WTC11 (cell line): ENCODE measurements around the gene TBCEL. TPM values are rescaled to one million over a fixed set of nuclear protein-coding genes. Genes with fewer than 3 reads are reported as not detected.
"Not testable (repeated sequence)": the region's sequence is repeated elsewhere in the genome, so short reads cannot be mapped to it uniquely, and the experiment has no call there.

Experiments used
- ATAC-seq: fragments of 200-7000 bp; cut with Tn5 transposase; 2 replicates; pipeline ENCODE4 v1.10.0; 2021; ENCODE audit warnings: mild to moderate bottlenecking, moderate library complexity
- CTCF ChIA-PET: fragments of 300-600 bp; sonication (Branson Sonifier 250); formaldehyde crosslinking; loops from one replicate; lab custom pipeline; 2021; ENCODE audit warnings: antibody characterized with exemption; lab: Charles Lee
- POLR2A ChIA-PET: fragments of 350-600 bp; sonication (Branson Sonifier 250); formaldehyde crosslinking; loops from one replicate; lab custom pipeline; 2021; ENCODE audit warnings: antibody characterized with exemption; lab: Charles Lee
- DNase-seq: peaks from one replicate; pipeline ENCODE4 v3.0.0; 2021; ENCODE audit warnings: low spot score
- H3K27ac Mint-ChIP-seq: 2 replicates; pipeline ENCODE4 v1.8.0; 2021; ENCODE audit warnings: mixed read lengths
- H3K27me3 Mint-ChIP-seq: 2 replicates; pipeline ENCODE4 v1.8.0; 2021; ENCODE audit warnings: low read depth, mild to moderate bottlenecking, moderate library complexity, mixed read lengths
- H3K36me3 Mint-ChIP-seq: 2 replicates; pipeline ENCODE4 v1.8.0; 2021; ENCODE audit warnings: mixed read lengths
- H3K4me1 Mint-ChIP-seq: 2 replicates; pipeline ENCODE4 v1.8.0; 2022; ENCODE audit warnings: mixed read lengths
- H3K4me3 Mint-ChIP-seq: 2 replicates; pipeline ENCODE4 v1.8.0; 2021; ENCODE audit warnings: mild to moderate bottlenecking, moderate library complexity, mixed read lengths
- H3K9me3 Mint-ChIP-seq: 2 replicates; pipeline ENCODE4 v1.8.0; 2021; ENCODE audit warnings: mixed read lengths
- ATF3 ChIP-seq: sonication (generic); formaldehyde crosslinking; conservative IDR thresholded peaks from 2 replicates; pipeline ENCODE4 v1.8.1; 2022; ENCODE audit warnings: mild to moderate bottlenecking, missing genetic modification reagents
- EMX1 ChIP-seq: fragments of 250-450 bp; sonication (Bioruptor Pico); IDR thresholded peaks from 2 replicates; pipeline ENCODE4 v1.8.0; 2021; ENCODE audit warnings: mild to moderate bottlenecking
- ERG ChIP-seq: fragments of 250-450 bp; sonication (Bioruptor Pico); IDR thresholded peaks from 2 replicates; pipeline ENCODE4 v1.8.0; 2021; ENCODE audit warnings: mild to moderate bottlenecking
- FOXP1 ChIP-seq: sonication (generic); formaldehyde crosslinking; IDR thresholded peaks from 2 replicates; pipeline ENCODE4 v1.8.0; 2022; ENCODE audit warnings: missing genetic modification reagents, mild to moderate bottlenecking, moderate library complexity, borderline replicate concordance
- IRF1 ChIP-seq: sonication (generic); formaldehyde crosslinking; IDR thresholded peaks from 2 replicates; pipeline ENCODE4 v1.8.0; 2023; ENCODE audit warnings: missing genetic modification reagents
- NFATC4 ChIP-seq: fragments of 250-450 bp; sonication (Bioruptor Pico); IDR thresholded peaks from 2 replicates; pipeline ENCODE4 v1.9.0; 2021; ENCODE audit warnings: mild to moderate bottlenecking
- NFYB ChIP-seq: sonication (generic); formaldehyde crosslinking; conservative IDR thresholded peaks from 2 replicates; pipeline ENCODE4 v1.8.0; 2022; ENCODE audit warnings: low read depth, missing genetic modification reagents
- NR1H2 ChIP-seq: sonication (generic); formaldehyde crosslinking; IDR thresholded peaks from 2 replicates; pipeline ENCODE4 v1.9.0; 2021; ENCODE audit warnings: mild to moderate bottlenecking, moderate library complexity, missing genetic modification reagents
- NR3C1 ChIP-seq: sonication (generic); formaldehyde crosslinking; conservative IDR thresholded peaks from 2 replicates; pipeline ENCODE4 v1.8.1; 2023; ENCODE audit warnings: low read depth, mild to moderate bottlenecking, missing genetic modification reagents
- OVOL2 ChIP-seq: fragments of 250-450 bp; sonication (Bioruptor Pico); IDR thresholded peaks from 2 replicates; pipeline ENCODE4 v1.9.0; 2021; ENCODE audit warnings: mild to moderate bottlenecking, borderline replicate concordance
- PRRX2 ChIP-seq: fragments of 250-450 bp; sonication (Bioruptor Pico); IDR thresholded peaks from 2 replicates; pipeline ENCODE4 v1.8.0; 2021; ENCODE audit warnings: mild to moderate bottlenecking
- TEAD4 ChIP-seq: sonication (generic); formaldehyde crosslinking; IDR thresholded peaks from 2 replicates; pipeline ENCODE4 v1.8.0; 2022; ENCODE audit warnings: mild to moderate bottlenecking, missing genetic modification reagents
- USF2 ChIP-seq: sonication (generic); formaldehyde crosslinking; IDR thresholded peaks from 2 replicates; pipeline ENCODE4 v1.8.1; 2023; ENCODE audit warnings: mild to moderate bottlenecking, missing genetic modification reagents, moderate library complexity
- ZNF121 ChIP-seq: sonication (generic); formaldehyde crosslinking; IDR thresholded peaks from 2 replicates; pipeline ENCODE4 v1.8.0; 2023; ENCODE audit warnings: missing genetic modification reagents
- ZNF138 ChIP-seq: sonication (generic); formaldehyde crosslinking; conservative IDR thresholded peaks from 2 replicates; pipeline ENCODE4 v1.8.1; 2022; ENCODE audit warnings: mild to moderate bottlenecking, moderate library complexity, missing genetic modification reagents
- ZNF219 ChIP-seq: sonication (generic); formaldehyde crosslinking; IDR thresholded peaks from 2 replicates; pipeline ENCODE4 v1.8.0; 2023; ENCODE audit warnings: missing genetic modification reagents, mild to moderate bottlenecking, borderline replicate concordance
- ZNF232 ChIP-seq: sonication (generic); formaldehyde crosslinking; IDR thresholded peaks from 2 replicates; pipeline ENCODE4 v1.8.0; 2022; ENCODE audit warnings: mild to moderate bottlenecking, missing genetic modification reagents
- ZNF317 ChIP-seq: sonication (generic); formaldehyde crosslinking; IDR thresholded peaks from 2 replicates; pipeline ENCODE4 v1.8.1; 2023; ENCODE audit warnings: low read depth, mild to moderate bottlenecking, moderate library complexity, missing genetic modification reagents, borderline replicate concordance
- ZNF425 ChIP-seq: fragments of 250-450 bp; sonication (Bioruptor Pico); conservative IDR thresholded peaks from 2 replicates; pipeline ENCODE4 v1.9.0; 2021; ENCODE audit warnings: mild to moderate bottlenecking
- ZNF671 ChIP-seq: fragments of 250-450 bp; sonication (Bioruptor Pico); IDR thresholded peaks from 2 replicates; pipeline ENCODE4 v1.8.0; 2021; ENCODE audit warnings: mild to moderate bottlenecking
- total RNA-seq: library from RNA; stranded (reverse); gene quantifications from 3 replicates; pipeline ENCODE4 v1.2.3, GENCODE V29; 2021

Gene TBCEL
- total RNA-seq, 1 experiment from 2014 or later = 9.5 TPM

GRCh38 chr11:121031648-121032047 is 7.7 kb downstream of the TBCEL start:
- peak; percentile 95 for TF ChIP-seq ZNF121 (CRISPR knock-in tag)
- CTCF ChIA-PET = not testable (repeated sequence)

GRCh38 chr11:121032546-121032945 is 8.6 kb downstream of the TBCEL start:
- Mint-ChIP-seq H3K27ac (no peak overlapping the region), H3K4me3 (no peak overlapping the region), H3K36me3 (no peaks in the 10 kb centered on the region), H3K27me3 (no peaks in the 10 kb centered on the region), H3K9me3 (no peaks in the 10 kb centered on the region), H3K4me1 (peaks cover 17% of the 10 kb centered on the region)
- POLR2A ChIA-PET = no interaction called here
- no peak for ATAC-seq
- no peak for DNase-seq
- CTCF ChIA-PET = interaction anchor here (0.6 kb wide), 2 partner anchors 43 to 72 kb away, joined by 3 read pairs; no protein-coding TSS in a partner anchor
- TF ChIP-seq PRRX2 (CRISPR knock-in tag) = no peak
- TF ChIP-seq ZNF138 (CRISPR knock-in tag) = no peak
- TF ChIP-seq USF2 (CRISPR knock-in tag) = no peak

More at GRCh38 chr11:121031648-121032047, 7.7 kb downstream of the TBCEL start:
- H3K4me3 Mint-ChIP-seq, H3K36me3 Mint-ChIP-seq, H3K27me3 Mint-ChIP-seq, H3K27ac Mint-ChIP-seq, ATAC-seq, DNase-seq, POLR2A ChIA-PET, H3K9me3 Mint-ChIP-seq: not testable (repeated sequence)
- H3K4me1 Mint-ChIP-seq = peaks cover 17% of the 10 kb centered on the region

GRCh38 chr11:121033635-121034034 is 9.7 kb downstream of the TBCEL start:
- H3K36me3 Mint-ChIP-seq = no peaks in the 10 kb centered on the region
- POLR2A ChIA-PET = no interaction called here
- TF ChIP-seq NFYB (CRISPR knock-in tag) = no peak
- TF ChIP-seq TEAD4 (CRISPR knock-in tag) = no peak
- no peak for TF ChIP-seq EMX1 (CRISPR knock-in tag)
- no peak for TF ChIP-seq IRF1
- no peak for TF ChIP-seq FOXP1 (CRISPR knock-in tag)
- no peak for TF ChIP-seq OVOL2
- no peak for TF ChIP-seq ZNF671
- TF ChIP-seq NR1H2 (CRISPR knock-in tag) = no peak
- H3K27me3 Mint-ChIP-seq = no peaks in the 10 kb centered on the region
- peaks cover 23% of the 10 kb centered on the region for H3K4me1 Mint-ChIP-seq
- H3K27ac Mint-ChIP-seq = no peak overlapping the region
- ATAC-seq (no peak), DNase-seq (no peak)
- no peak overlapping the region for H3K4me3 Mint-ChIP-seq
- no peaks in the 10 kb centered on the region for H3K9me3 Mint-ChIP-seq
- CTCF ChIA-PET = interaction anchor here (1.5 to 2.0 kb wide), 2 partner anchors 71 to 119 kb away, joined by 6 to 7 read pairs; no protein-coding TSS in a partner anchor

GRCh38 chr11:121035169-121035755 is 11.4 kb downstream of the TBCEL start:
- Mint-ChIP-seq H3K4me1 (peaks cover 39% of the 10 kb centered on the region), H3K9me3 (no peaks in the 10 kb centered on the region)
- TF ChIP-seq ATF3 (no peak), NR3C1 (CRISPR knock-in tag) (no peak), ERG (CRISPR knock-in tag) (no peak), ZNF219 (CRISPR knock-in tag) (no peak), NFATC4 (CRISPR knock-in tag) (no peak), IRF1 (no peak), OVOL2 (no peak), ZNF232 (no peak), ZNF317 (CRISPR knock-in tag) (no peak), ZNF425 (CRISPR knock-in tag) (no peak)
- TF ChIP-seq, all 79 proteins: peak for 0
- DNase-seq (no peak), ATAC-seq (no peak; the same call in 1 of the 2 replicates)
- no peaks in the 10 kb centered on the region for H3K27me3 Mint-ChIP-seq
- H3K4me3 Mint-ChIP-seq = no peak overlapping the region
- no peaks in the 10 kb centered on the region for H3K36me3 Mint-ChIP-seq
- ChIA-PET POLR2A (interaction anchor here (0.6 kb wide), 1 partner anchor 211 kb away, joined by 4 read pairs; no protein-coding TSS in a partner anchor), CTCF (interaction anchor here (1.0 to 2.0 kb wide), 3 partner anchors 69 to 160 kb away, joined by 4 to 7 read pairs (median 6); no protein-coding TSS in a partner anchor)
- H3K27ac Mint-ChIP-seq = peak overlapping the region; percentile 70; the same call in 1 of the 2 replicates
